Central memory CD8-positive, alpha-beta T cell (primary cell): ENCODE results near the gene HPCAL1.
"Not testable (repeated sequence)": the region's sequence is repeated elsewhere in the genome, so short reads cannot be mapped to it uniquely, and the experiment has no call there.

Source experiments
- ATAC-seq: fragments of 150-1000 bp; cut with Tn5 transposase; replicated peaks from 2 replicates; pipeline ENCODE4 v1.10.0; 2022; ENCODE audit warnings: mild to moderate bottlenecking, moderate FRiP score, moderate number of reproducible peaks; ENCODE audit not compliant: poor library complexity, severe bottlenecking; ENCODE audit errors: extremely low read depth
- DNase-seq, 2 donors: peaks; one replicate each; pipeline ENCODE4 v3.0.0; 2021; ENCODE audit warnings: low spot score in 2 of 2
- H3K27ac Mint-ChIP-seq: one replicate; pipeline ENCODE4 v1.8.0; 2022; ENCODE audit warnings: low read depth, mild to moderate bottlenecking, moderate library complexity, mixed read lengths
- H3K27me3 Mint-ChIP-seq: one replicate; pipeline ENCODE4 v1.8.0; 2022; ENCODE audit warnings: mixed read lengths
- H3K36me3 Mint-ChIP-seq: one replicate; pipeline ENCODE4 v1.8.0; 2022; ENCODE audit warnings: mild to moderate bottlenecking, moderate library complexity, mixed read lengths; ENCODE audit not compliant: insufficient read depth
- H3K4me1 Mint-ChIP-seq: one replicate; pipeline ENCODE4 v1.8.0; 2022; ENCODE audit warnings: mixed read lengths
- H3K4me3 Mint-ChIP-seq: one replicate; pipeline ENCODE4 v1.8.0; 2022; ENCODE audit warnings: mild to moderate bottlenecking, moderate library complexity, mixed read lengths
- H3K9me3 Mint-ChIP-seq: one replicate; pipeline ENCODE4 v1.8.0; 2022; ENCODE audit warnings: mixed read lengths

The HPCAL1 gene

DNA sequence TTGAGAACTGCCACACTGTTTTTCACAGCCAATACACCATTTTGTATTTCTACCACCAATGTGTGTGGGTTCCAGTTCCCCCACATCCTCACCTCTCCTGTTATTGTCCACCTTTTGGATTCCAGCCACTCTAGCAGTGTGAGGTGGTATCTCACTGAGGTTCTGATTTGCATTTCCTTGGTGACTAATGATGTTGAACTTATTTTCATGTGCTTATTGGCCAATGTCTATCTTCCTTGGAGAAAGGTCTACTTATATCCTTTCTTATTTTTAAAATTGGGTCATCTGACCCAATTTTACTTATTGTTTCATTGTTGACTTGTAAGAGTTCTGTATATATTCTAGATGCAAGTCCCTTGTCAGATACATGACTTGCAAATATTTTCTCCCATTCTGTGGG, 9.1 kb upstream of the HPCAL1 start:
- no peaks in the 10 kb centered on the region for H3K9me3 Mint-ChIP-seq
- no peak overlapping the region for H3K4me3 Mint-ChIP-seq
- ATAC-seq = no peak
- peaks cover 15% of the 10 kb centered on the region for H3K4me1 Mint-ChIP-seq
- no peak for DNase-seq
- H3K27ac Mint-ChIP-seq = no peak overlapping the region
- no peaks in the 10 kb centered on the region for H3K27me3 Mint-ChIP-seq
- no peaks in the 10 kb centered on the region for H3K36me3 Mint-ChIP-seq

DNA sequence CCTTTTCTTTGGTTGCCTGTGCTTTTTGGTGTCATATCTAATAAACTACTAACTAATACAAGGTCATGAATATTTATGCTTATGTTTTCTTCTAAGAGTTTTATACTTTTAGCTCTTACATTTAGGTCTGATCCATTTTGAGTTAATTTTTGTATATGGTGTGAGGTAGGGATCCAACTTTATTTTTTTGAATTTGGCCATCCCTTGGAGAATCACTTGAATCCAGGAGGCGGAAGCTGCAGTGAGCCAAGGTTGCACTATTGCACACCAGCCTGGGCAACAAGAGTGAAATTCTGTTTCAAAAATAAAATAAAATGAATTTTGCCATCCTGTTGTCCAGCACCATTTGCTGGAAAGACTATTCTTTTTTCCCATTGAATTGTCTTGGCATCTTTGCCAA, 8.6 kb upstream of the HPCAL1 start:
- ATAC-seq (no peak), DNase-seq (no peak)
- Mint-ChIP-seq H3K4me1 (peaks cover 20% of the 10 kb centered on the region), H3K9me3 (no peaks in the 10 kb centered on the region), H3K4me3 (no peak overlapping the region), H3K36me3 (no peaks in the 10 kb centered on the region), H3K27ac (no peak overlapping the region), H3K27me3 (no peaks in the 10 kb centered on the region)

DNA sequence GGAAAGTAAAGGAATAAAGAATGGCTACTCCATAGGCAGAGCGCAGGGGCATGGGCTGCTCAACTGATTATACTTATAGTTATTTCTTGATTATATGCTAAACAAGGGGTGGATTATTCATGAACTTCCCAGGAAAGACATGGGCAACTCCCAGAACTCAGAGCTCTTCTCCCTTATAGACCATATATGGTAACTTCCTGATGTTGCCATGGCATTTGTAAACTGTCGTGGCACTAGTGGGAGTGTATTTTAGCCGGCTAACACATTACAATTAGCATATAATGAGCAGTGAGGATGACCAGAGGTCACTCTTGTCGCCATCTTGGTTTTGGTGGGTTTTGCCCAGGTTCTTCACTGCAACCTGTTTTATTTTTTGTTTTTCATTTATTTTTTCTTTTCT, 7.1 kb upstream of the HPCAL1 start:
- H3K4me3 Mint-ChIP-seq, H3K9me3 Mint-ChIP-seq, H3K27me3 Mint-ChIP-seq, ATAC-seq, DNase-seq, H3K27ac Mint-ChIP-seq, H3K36me3 Mint-ChIP-seq: not testable (repeated sequence)
- H3K4me1 Mint-ChIP-seq = peaks cover 21% of the 10 kb centered on the region

DNA sequence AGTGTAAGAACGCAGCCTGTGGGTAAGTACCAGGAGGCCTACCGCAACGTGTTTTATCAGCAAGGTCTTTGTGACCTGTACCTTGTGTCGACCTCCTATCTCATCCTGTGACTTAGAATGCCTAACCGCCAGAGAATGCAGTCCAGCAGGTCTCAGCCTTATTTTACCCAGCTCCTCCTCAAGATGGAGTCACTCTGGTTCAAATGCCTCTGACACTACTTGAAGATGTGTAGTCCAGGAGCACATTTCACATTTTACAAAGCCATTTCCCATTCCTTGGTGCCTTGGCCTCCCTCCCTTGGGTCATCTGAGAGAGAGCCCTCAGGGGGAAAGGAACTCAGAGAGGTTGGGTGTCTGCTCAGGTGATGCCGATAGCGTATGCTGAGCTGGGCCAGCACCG, 6.6 kb upstream of the HPCAL1 start:
- Mint-ChIP-seq H3K9me3 (no peaks in the 10 kb centered on the region), H3K4me1 (peaks cover 25% of the 10 kb centered on the region), H3K36me3 (no peaks in the 10 kb centered on the region), H3K27ac (no peak overlapping the region), H3K4me3 (no peak overlapping the region), H3K27me3 (no peaks in the 10 kb centered on the region)
- DNase-seq (no peak), ATAC-seq (no peak)

DNA sequence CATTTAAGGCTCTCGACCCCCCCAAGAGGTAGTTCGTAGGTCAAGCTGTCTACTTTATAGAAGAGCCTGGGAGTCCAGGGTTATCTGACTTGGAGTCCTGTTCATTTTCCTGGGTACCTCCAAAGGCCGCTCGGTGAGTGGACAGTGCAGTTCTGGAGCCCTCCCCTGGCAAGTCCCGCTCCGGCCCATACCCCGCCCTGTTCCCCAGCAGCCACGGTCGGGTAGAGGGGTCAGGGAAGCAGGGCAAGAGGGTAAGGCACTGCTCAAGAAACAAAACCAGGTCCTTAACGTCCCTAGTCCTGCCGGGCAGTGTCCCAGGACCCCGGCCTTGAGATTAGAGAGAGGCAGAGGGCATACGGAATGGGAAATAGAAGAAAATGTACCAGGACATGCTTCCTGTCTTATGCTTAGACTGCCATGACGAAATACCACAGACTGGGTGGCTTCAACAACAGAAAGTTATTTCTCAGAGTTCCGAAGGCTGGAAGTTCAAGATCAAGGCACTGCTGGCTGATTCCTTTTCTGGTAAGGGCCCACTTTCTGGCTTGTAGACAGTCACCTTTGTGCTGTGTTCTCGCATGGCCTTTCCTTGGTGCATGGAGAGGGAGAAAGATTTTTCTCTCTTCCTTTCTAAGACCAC, 5.4 kb upstream of the HPCAL1 start:
- ATAC-seq (no peak), DNase-seq (no peak)
- no peaks in the 10 kb centered on the region for H3K27me3 Mint-ChIP-seq
- H3K36me3 Mint-ChIP-seq = no peaks in the 10 kb centered on the region
- no peak overlapping the region for H3K27ac Mint-ChIP-seq
- H3K9me3 Mint-ChIP-seq = no peaks in the 10 kb centered on the region
- peak overlapping the region; percentile 26 for H3K4me3 Mint-ChIP-seq
- peaks cover 25% of the 10 kb centered on the region for H3K4me1 Mint-ChIP-seq

DNA sequence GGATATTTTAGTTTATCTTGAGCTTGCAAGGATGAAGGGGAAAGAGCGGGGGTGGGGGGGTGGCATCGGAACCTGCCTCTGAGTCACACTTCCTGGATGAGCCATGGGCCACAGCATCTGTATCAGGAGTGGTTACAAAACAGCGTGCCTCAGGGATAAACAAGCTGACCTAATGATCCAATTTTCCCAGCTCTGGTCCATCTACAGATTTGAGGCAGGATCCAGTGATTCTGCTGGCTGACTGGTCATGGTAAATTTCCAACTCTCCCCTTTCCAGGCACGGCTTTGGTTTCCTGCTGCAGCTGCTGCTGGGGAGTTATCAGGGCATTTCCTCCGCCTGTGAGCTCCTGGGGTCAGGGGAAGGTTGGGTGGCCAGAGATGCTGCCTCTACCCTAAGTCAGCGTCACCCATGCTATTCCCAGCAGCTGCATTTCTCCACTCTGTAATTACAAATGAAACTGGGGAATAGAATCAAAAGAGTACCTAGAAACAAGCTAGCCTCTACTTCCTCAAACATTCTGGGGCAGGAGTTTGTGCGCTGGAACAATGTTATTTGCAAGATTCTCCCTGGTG, 4.7 kb upstream of the HPCAL1 start:
- DNase-seq = no peak

DNA sequence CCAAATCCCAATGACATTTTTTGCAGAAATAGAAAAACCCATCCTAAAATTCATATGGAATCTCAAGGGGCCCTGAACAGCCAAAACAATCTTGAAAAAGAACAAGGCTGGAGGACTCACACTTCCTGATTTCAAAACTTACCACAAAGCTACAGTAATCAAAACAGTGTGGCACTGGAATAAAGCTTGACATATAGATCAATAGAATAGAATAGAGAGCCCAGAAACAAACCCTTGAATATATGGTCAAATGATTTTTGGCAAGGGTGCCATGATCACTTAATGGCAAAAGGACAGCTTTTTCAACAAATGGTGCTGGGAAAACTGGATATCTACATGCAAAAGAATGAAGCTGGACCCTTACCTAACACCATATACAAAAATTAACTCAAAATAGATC, 3.9 kb upstream of the HPCAL1 start:
- not testable (repeated sequence) for DNase-seq, ATAC-seq, H3K27me3 Mint-ChIP-seq, H3K36me3 Mint-ChIP-seq, H3K4me3 Mint-ChIP-seq, H3K27ac Mint-ChIP-seq, H3K9me3 Mint-ChIP-seq
- H3K4me1 Mint-ChIP-seq = peaks cover 27% of the 10 kb centered on the region

More for the DNA sequence above, 4.7 kb upstream of the HPCAL1 start:
- Mint-ChIP-seq H3K27ac (no peak overlapping the region), H3K4me3 (peak overlapping the region; percentile 26), H3K9me3 (no peaks in the 10 kb centered on the region), H3K36me3 (no peaks in the 10 kb centered on the region), H3K4me1 (peaks cover 25% of the 10 kb centered on the region), H3K27me3 (no peaks in the 10 kb centered on the region)
- ATAC-seq = no peak

DNA sequence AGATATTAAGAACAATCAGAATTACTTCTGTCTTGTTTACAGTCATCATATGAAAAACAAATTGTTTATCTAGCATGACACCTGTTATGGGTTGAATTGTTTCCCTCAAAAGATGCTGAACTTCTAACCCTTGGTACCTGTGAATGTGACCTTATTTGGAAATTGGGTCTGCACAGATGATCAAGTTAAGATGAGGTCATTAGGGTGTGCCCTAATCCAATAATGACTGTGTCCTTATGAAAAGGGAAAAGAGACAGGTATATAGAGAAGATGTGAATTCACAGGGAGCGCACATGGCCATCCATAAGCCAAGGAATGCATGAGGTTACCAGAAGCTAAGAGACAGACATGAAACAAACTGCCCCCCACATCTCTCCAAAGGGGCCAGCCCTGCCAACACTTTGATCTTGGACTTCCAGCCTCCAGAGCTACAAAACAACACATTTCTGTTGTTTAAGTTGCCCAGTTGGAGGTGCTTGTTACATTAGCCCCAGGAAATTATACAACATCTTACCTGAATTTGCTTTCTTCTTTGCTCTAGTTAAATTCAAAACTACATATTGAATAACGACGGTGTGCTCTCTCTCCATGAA, 2.3 kb upstream of the HPCAL1 start:
- H3K27ac Mint-ChIP-seq = peak overlapping the region; percentile 16
- no peaks in the 10 kb centered on the region for H3K36me3 Mint-ChIP-seq
- no peaks in the 10 kb centered on the region for H3K27me3 Mint-ChIP-seq
- H3K9me3 Mint-ChIP-seq = no peaks in the 10 kb centered on the region
- peaks cover 39% of the 10 kb centered on the region for H3K4me1 Mint-ChIP-seq
- ATAC-seq (no peak), DNase-seq (no peak)
- H3K4me3 Mint-ChIP-seq = peak overlapping the region; percentile 58

DNA sequence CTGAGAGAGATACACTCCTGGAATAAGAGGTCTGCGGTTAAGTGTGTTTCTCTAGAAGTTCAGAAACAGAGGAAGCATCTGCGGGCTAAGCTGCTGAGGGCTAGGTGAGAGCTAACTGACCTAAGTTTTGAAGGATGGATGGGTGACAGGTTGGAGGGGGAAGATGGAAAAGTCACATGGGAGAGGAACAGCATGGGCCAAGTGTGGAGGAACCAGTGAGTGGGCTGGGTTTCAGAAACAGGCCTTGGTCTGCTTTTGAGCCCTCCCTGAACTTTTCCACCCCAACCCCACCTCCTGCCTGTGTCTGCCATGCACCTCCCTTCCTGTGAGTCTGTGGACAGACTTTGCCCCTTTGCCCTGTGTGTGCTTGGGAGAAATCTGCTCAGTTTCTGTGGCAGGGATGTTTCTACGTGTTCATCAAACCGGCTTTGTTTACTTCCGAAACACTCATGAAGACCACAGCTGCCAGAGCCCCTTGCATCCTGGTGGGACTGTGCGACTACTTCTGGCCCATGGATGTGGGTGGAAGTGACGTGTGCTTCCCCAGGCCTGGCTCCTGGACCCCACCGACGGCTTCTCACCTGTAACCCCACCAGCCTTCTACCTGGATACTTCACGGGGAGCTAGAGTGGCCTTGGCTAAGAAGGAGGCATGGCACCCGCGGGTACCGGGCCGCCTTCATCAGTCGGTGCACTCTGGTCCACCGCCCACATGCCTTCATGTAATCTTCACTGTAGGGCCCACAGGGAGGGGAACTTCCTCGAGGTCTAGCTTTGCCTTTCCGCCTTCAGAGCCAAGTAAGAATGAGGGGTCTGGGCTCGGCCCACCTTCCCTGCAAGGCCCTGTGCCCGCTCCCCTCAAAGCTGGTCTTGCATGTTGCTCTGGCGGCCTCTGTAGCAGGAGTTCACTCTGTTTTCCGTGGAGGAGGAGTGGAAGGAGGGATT, 1.4 kb upstream of the HPCAL1 start:
- Mint-ChIP-seq H3K4me1 (peaks cover 47% of the 10 kb centered on the region), H3K9me3 (no peaks in the 10 kb centered on the region), H3K36me3 (peaks cover 2% of the 10 kb centered on the region), H3K27ac (peak overlapping the region; percentile 16), H3K27me3 (no peaks in the 10 kb centered on the region), H3K4me3 (peak overlapping the region; percentile 94)
- DNase-seq = no peak
- no peak for ATAC-seq

DNA sequence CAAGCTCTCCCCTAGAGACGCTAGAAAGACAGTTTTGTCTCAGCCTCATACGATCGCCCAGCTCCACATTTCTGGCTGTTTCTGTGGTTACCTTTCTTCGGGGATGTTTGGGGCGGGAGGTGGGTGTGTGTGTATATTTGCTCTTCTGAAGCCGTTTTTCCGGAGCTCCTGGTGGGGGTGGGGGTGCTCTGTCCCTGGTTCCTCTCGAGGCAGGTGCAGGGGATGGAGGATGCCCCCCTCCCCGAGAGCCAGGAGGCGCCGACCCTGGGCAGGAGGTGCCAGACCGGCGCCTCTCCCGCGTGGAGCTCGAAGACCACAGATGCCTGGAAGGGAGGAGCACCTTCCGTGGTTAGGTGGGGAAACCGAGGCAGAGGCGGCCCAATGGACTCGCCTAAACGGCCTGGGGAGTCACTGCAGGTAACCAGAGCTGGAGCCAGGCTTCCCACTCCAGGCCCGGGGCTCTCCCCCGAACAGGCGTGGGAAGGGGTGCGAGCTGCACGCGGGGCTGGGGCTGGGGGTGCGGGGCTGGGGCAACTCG, 694 bp upstream of the HPCAL1 start:
- H3K27me3 Mint-ChIP-seq = no peaks in the 10 kb centered on the region
- peak overlapping the region; percentile 94 for H3K4me3 Mint-ChIP-seq
- peaks cover 53% of the 10 kb centered on the region for H3K4me1 Mint-ChIP-seq
- ATAC-seq (no peak), DNase-seq (no peak)
- H3K9me3 Mint-ChIP-seq = no peaks in the 10 kb centered on the region
- peaks cover 2% of the 10 kb centered on the region for H3K36me3 Mint-ChIP-seq
- peak overlapping the region; percentile 16 for H3K27ac Mint-ChIP-seq

DNA sequence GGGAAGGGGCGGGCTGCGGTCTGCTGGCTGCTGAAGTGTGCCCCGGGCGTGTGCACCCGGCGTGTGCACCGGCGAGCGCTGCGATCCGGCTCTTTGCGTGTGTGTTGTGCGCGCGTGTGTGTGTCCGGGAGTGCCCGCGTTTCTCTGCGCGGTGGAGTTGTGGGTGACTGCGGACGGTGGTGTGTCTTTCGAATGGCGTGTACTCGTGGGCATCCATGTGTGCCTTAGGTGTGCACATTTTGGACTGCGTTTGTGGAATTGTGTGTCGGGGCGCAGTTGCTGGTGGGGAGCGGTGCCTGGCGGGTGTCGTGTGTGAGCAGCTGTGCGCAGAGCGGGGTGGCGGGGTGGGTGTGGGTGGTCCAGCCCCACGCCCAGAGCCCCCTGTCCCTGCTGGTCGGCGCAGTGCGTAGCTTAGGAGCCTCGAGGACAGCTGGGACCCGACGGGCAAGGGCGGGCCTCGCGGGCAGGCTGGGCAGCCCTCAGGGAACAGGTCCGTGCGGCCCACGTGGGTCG, 533 bp downstream of the HPCAL1 start:
- DNase-seq (no peak), ATAC-seq (peak; percentile 7)
- no peak overlapping the region for H3K27ac Mint-ChIP-seq
- H3K27me3 Mint-ChIP-seq = no peaks in the 10 kb centered on the region
- H3K4me1 Mint-ChIP-seq = peaks cover 52% of the 10 kb centered on the region
- no peaks in the 10 kb centered on the region for H3K9me3 Mint-ChIP-seq
- peaks cover 2% of the 10 kb centered on the region for H3K36me3 Mint-ChIP-seq
- H3K4me3 Mint-ChIP-seq = peak overlapping the region; percentile 94

DNA sequence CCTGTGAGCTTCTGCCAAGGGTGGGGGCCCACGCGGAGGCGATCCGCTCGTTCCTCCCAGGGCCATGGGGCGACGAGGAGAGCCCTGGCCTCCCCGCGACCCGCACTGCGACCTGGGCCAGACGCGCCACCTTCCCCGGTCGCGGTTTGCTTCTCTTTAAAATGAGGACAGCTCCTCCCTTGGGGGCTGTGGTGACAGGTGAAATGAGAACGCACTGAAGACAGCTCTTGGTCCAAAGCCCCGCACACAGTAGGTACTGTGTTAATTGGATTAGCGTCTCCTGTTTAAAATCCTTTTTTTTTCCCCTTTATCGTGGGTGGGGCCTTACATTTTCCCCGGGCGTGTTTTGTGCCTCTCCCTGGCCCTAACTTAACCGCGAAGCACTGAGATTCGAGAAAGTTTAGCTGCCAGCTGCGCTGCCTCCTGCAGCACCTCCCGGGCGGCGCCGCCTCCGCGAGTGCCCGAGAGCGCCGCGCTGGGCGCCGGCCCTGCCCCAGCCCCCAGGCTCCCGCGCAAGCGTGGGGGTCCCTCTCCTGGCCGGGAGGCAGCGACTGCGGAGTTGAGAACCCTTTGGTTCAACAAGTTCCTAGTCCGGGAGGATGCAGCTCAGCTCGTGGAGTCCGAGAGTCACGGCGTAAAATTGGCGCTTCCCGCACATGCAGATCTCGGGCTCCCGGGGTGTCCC, 1.1 kb downstream of the HPCAL1 start:
- Mint-ChIP-seq H3K27me3 (no peaks in the 10 kb centered on the region), H3K4me3 (peak overlapping the region; percentile 94), H3K36me3 (peaks cover 2% of the 10 kb centered on the region), H3K4me1 (peaks cover 51% of the 10 kb centered on the region), H3K27ac (no peak overlapping the region), H3K9me3 (no peaks in the 10 kb centered on the region)
- ATAC-seq = peak; percentile 30
- DNase-seq = no peak
